GM21619 (cell line): ENCODE data around the gene PRKCZ.
"Not testable (repeated sequence)": the region's sequence is repeated elsewhere in the genome, so short reads cannot be mapped to it uniquely, and the experiment has no call there.

Source experiments
- ATAC-seq: cut with Tn5 transposase; IDR thresholded peaks from one replicate; pipeline ENCODE4 v1.9.1; 2021; ENCODE audit not compliant: unreplicated experiment

Gene PRKCZ

DNA sequence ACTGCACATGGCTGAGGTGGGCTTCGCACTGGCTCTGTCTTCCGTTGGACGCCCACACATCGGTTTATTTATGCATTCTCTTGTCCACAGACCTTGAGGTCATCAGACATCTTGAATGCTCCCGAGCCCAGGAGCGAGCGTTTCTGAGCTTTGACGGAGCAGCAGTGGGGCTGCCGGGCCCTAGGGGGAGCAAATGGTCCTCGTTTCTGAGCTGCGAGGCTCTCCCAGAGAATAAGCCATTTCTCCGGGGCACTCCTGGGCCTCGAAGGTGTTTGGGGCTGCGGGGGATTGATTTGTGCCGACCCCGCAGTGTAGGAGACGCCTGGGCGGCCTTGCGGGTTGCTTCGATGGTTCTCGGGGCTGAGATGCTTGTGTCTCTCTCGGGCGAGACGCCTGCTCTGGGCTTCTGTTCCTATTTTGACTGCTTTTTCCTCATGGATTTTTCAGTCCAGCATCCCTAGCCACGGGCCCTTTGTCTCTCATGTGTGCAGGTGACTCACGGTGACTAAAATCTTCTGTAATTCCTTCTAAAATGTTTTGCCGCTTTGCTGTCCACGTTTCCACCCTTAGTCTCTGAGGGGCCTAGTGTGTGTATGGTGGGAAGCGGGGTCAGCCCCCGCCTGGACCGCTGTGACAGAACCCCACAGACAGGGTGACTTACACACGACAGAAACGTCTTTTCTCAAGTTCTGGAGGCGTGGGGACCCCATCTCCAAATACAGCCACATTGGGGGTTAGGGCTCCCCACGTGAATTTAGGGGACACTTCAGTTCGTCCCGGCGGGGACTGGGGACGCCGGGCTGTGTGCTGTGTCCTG, 82.2 kb downstream of the PRKCZ start:
- no peak for ATAC-seq

DNA sequence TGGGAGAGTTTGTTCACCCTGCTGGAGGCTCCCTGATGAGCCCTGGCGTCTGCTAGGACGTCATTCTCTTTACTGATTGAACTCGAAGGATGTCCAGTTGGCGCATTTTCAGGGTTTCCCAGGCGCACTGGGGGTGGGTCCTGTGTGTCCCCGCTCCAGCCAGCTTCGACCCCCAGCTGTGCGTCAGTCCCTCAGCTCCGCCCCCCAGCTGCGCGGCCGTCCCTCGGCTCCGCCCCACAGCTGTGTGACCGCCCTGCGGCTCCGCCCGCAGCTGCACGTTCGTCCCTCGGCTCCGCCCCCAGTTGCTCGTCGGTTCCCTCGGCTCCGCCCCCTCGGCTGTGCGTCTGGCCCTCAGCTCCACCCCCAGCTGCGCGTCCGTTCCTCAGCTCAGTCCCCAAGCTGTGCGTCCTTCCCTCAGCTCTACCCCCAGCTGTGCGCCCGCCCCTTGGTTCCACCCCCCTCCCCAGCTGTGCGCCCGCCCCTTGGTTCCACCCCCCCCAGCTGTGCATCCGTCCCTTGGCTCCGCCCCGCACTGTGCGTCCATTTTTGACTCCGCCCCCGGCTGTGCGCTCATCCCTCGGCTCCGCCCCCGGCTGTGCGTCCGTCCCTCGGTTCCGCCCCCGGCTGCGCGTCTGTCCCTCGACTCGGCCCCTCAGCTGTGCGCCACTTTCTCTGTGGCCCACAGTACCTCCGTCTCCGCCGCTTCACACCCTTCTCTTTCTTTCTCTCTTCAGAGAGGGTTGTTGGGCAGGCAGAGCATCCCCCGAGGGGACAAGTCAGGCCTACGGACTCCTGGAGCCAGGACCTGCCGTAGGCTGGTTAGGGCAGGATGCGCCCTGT, 83.0 kb downstream of the PRKCZ start:
- ATAC-seq = peak; percentile 90

DNA sequence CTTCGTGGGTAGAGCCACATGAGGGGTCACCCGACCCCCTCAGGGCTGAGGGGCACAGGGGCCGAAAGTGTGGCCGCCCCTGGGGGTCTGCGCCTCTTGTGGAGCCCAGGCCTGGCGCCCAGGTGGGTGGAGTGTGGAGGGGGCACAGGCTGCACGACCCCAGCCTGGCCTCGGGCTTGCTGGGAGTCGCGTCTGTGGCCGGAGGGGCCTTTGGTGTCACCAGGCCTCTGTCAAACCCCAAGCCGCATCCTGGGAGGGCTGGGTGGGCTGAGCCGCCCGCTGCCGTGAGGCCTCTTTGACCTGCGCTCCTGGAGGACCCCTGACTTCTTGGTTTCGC, 83.6 kb downstream of the PRKCZ start:
- ATAC-seq = no peak

DNA sequence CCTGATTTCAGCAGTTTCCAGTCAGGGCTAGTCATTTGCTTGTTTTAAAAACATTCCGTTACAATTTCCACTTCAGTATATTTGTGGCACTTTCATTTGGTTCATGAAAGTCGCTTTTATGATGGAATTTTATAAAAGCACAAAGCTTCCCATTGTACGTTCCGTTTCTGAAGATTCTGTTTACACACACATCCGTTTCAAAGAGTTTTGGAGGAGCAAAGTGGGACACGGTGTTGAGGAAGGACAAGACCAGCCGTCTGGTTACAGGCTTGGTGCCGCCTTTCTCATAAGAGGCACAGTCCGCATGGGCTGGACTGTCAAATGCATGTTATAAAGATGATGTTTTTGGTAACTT, 84.0 kb downstream of the PRKCZ start:
- ATAC-seq = no peak

DNA sequence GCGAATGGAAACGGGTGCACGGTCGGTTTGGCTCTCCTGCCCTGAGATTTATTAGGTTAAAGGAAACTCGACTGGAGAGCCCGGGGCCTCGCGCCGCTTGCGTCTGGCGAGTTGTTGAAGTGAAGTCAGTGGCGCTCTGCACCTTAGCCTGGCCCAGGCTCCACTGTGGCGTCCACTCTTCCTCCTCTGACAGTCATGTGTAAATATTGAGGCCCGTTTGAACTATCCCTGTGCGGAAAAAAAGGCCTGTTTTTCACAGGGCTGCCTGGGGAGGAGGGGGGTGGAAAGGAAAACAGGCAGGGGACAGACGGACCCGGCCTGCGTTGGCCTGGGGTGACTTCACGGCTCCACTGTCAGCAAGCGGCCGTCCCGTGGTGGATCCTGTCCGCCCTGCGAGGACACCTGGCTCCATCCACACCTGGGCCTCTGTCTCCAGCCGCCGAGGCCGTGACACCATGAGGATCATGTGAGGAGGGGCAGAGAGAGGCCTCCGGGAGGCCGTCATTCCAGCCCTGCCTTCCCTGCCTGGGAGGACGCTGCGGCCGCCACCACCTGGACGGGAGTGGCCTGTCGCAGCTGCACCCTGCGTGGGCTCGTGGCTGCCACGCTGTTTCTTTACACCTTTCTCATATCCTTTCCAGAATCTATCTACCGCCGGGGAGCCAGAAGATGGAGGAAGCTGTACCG, 84.6 kb downstream of the PRKCZ start:
- no peak for ATAC-seq

DNA sequence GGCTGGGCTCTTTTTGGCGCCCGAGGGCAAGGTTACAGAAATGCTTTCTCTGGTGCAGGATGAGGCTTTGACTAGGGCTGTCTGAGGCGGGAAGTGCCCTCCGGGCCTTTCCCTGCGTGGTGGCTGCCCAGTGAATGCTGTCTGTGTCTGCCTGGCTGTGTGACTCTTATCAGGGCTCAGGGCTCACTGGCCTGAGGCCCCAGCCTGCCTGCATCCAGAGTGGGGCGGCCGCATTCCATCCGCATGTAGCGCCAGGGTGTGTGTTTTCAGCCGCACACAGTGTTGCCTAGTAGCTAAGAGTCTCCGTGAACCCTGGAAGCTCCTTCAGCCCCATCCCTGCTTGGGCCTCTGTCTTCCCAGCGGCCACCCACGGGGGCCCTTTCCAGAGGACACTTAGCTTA, 85.2 kb downstream of the PRKCZ start:
- ATAC-seq = no peak

DNA sequence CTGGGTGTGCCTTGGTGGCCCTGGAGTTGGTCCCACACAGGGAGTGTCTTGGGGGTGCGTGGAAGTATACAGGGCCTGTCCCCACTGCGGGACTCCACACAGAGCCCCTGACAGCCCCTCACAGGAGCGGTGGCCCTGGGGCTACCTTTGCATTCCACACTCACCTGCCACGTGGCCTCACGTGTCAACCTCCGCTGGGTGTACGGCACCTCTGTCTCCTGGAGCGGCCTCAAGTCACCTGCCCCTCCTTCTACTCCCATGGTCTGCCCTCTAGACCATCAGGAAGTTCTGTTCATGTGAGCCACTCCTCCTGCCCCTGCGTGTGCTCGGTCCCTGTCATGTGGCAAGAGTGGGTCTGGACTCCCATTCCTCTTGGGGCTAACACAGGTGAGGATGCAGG, 85.7 kb downstream of the PRKCZ start:
- ATAC-seq = no peak

DNA sequence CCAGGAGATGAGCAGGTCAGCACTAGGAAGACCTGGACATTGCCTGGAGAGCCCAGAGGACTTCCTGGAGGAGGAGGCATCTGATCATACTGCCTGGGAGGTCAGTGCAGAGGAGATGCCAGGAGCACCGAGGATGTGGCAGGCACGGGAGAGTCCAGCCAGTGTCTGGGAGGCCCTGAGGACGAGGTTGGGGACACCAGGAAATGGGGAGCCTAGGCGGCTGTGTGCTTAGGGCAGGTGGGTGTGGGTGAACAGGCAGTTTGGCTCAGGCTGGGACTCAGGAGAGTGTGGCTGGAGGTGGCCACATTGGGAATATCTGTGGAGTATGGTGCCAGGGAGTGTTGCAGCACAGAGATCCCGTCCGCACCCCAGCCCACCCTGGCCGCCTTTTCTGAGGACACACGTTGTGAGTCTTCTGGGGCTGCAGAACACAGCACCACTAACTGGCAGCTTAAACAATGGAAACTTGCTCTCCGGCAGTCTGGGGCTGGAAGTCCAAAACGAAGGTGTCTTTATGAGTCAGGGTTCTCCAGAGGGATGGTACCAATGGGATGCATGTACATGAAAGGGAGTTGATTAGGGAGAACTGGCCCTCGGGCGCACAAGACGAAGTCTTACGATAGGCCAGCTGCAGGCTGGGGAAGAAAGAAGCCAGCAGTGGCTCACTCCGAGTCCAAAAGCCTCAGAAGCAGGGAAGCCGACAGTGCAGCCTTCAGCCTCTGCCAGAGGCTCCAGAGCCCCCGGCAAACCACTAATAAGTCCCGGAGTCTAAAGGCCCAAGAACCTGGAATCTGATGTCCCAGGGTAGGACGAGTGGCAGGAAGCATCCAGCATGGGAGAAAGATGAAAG, 86.4 kb downstream of the PRKCZ start:
- no peak for ATAC-seq

DNA sequence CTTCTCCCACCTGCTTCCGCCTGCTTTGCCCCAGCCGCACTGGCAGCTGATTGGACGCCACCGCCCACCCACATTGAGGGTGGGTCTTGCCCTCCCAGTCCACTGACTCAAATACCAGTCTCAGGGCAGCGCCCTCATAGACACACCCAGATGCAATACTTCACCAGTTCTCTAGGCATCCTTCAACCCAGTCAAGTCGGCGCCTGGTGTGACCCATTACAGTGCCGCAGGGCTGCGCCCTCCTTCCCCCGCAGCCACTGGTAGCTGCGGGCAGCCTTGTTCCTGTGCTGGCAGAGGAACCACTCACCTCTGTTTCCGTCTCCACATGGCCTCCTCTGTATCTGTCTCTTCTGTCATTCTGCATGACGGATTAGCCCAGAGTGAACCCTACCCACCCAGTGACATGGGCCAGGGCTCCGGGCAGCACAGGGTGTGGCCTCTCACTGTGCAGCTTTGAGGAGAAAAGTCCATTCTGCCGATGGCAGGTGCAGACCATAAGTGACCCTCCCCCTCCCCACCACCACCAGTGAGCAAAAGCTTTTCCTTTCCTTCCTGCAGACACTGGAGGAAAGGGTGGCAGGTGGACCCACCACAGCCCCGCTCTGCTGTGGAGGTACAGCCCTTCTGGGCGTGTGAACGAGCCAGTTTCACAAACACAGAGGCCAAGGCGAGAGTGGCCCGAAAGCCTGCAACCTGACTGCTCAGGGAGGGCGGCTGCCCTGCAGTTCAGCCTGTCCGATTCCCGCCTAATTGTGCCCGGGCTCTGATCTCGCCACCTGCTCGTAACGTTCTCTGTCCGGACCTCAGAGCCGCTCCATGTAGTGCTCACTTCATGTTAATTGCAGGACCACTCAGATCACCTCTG, 87.3 kb downstream of the PRKCZ start:
- no peak for ATAC-seq

DNA sequence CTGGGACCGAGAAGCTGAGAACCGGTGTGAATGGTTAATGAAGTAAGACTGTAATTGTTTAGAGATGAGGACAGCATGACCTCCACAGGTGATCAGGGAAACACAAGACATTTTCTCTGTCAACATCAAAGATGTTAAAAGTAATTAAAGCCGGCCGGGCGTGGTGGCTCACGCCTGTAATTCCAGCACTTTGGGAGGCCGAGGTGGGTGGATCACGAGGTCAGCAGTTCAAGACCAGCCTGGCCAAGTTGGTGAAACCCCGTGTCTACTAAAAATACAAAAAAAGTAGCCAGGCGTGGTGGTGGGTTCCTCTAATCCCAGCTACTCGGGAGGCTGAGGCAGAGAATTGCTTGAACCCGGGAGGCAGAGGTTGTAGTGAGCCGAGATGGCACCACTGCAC, 88.9 kb downstream of the PRKCZ start:
- ATAC-seq = not testable (repeated sequence)

DNA sequence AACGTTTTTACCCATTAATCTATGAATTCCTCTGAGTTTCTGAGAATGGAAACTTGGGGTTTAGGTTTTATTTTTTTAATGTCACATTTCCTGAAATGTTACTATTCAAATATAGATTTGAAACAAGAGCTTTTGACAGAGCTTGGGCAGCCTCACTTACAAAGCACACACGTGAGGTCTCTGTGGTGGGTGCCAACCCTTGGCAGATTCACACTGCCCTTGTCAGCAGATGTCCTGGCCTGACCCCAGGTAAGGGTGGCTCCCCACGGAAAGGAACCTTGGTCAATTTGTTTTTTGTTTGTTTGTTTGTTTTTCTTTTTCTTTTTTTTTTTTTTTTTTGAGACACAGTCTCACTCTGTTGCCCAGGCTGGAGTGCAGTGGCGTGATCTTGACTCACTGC, 90.8 kb downstream of the PRKCZ start:
- ATAC-seq = no peak

DNA sequence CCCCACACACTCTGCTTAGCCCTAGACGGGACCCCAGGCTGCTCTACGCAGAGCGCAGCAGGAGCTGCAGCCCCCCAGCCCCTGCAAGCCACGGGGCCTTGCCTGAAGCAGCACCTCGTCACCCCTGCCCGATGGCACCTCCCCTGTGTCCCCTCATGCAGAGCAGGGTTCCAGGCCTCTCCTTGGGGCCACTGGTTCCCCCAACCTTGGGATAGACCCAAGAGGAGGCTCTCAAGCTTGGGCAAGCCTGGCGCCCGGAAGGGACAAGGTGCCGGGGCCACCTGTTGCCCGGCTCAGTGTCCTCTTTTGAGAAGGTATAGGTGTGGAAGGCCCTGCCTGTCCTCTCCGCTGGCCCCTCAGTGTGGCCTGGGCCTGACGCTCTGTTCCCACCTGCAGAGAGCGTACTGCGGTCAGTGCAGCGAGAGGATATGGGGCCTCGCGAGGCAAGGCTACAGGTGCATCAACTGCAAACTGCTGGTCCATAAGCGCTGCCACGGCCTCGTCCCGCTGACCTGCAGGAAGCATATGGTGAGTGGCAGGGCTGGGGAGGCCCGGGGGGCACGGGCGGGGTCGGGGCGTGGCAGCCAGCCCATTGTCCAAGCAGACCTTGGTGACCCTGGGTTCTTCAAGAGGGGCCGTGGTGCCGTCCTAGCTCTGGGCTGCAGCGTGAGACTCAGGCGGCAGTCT, 93.7 kb downstream of the PRKCZ start:
- ATAC-seq = no peak

DNA sequence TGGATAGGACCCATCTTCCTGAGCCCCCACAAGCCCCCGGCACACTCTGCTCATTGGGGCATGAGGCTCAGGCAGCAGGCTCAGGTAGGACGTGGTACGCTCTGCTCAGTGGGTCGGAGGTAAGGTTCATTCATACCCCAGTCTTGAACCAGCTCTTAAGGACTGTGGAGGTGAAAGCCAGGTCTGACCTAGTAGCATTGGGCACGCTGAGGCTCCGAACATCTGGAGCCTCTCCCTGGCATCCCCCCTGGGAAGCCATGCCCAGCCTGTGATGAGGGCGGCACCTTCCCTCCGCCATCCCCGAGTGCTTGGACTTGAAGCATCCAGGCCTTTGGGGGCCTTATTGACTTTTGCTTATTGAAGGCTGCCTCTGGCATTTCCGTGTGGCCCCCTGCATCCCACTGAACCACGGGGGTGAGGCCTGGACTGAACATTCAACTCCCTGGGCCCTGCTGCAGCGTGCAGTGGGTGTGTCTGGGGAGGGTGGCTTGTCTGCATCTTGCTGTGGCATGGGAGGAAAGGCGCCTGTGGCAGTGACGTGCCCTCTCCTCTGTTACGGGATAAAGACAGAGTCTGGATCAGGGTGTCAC, 94.4 kb downstream of the PRKCZ start:
- ATAC-seq = no peak

DNA sequence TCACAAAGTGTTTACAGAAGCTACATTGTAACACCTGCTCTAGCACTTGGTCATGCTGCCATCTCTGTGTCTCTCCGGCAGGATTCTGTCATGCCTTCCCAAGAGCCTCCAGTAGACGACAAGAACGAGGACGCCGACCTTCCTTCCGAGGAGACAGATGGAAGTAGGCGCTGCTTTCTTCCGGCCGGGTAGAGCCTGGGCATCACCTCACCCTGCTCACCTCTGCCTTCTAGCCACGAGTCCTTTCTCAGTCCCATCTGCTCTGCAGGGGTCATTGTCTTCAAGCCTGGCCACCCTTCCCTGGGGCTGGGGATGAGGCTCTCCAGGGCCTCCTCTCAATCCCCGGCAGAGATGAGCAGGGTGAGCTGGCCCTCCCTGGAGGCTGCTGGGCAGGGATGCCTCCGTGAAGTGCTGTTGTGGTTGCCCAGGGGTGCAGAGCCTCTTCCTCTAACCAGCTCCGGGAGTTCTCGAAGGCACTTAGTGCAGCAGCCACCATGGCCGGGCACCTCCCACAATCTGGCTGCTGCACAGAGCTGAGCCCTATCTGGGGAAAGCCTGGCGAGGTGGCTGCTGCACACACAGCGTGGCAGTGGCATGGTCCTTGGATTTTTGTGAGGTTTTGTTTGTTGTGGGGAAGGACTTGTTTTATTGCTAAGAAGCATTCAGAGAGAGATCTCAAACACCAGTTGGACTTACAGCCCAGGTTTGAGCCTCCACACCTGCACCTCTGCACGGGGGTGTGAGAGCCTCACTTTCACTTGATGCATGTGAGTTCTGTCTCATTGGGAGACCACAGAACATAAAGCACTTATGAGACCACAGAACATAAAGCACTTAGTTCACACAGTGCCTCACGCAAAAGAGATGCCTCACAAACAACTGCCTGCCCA, 96.0 kb downstream of the PRKCZ start:
- ATAC-seq = no peak

DNA sequence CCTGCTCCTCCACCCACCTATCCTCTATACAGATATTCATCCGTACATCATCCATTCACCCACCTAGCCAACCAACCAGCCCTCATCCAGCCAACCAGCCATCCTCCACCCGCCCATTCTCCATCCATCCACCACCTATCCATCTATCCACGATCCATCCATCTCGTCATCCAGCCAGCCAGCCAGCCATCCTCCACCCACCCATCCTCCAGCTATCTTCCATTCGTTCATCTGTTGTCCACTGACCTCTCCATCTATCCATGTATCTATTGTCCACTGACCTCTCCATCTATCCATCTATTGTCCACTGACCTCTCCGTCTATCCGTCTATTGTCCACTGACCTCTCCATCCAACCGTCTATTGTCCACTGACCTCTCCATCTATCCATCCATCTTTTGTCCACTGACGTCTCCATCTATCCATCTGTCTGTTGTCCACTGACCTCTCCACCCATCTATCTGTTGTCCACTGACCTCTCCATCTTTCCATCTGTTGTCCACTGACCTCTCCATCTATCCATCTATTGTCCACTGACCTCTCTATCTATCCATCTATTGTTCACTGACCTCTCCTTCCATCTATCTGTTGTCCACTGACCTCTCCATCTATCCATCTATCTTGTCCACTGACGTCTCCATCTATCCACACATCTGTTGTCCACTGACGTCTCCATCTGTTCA, 96.8 kb downstream of the PRKCZ start:
- no peak for ATAC-seq

DNA sequence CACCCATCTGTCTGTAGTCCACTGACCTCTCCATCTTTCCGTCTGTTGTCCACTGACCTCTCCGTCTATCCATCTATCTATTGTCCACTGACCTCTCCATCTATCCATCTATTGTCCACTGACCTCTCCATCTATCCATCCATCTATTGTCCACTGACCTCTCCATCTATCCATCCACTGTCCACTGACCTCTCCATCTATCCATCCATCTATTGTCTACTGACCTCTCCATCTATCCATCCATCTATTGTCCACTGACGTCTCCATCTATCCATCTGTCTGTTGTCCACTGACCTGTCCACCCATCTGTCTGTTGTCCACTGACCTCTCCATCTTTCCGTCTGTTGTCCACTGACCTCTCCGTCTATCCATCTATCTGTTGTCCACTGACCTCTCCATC, 97.7 kb downstream of the PRKCZ start:
- ATAC-seq = not testable (repeated sequence)

DNA sequence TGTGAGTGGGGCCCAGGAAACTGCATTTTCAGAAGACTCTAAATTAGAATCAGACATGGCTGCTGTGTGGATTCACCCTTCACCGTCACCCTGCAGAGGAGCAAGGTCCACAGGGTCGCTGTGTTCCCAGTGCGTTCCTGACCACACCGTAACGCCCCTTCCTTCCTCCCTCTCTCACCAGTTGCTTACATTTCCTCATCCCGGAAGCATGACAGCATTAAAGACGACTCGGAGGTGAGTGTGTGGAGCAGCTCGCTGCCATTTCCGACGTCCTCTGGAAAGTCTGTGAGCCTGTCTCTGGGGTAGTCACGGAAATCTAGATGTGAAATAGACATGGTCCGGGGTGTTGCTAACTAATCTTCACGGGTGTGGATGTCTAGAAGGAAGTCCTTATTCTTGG, 98.5 kb downstream of the PRKCZ start:
- ATAC-seq = no peak

DNA sequence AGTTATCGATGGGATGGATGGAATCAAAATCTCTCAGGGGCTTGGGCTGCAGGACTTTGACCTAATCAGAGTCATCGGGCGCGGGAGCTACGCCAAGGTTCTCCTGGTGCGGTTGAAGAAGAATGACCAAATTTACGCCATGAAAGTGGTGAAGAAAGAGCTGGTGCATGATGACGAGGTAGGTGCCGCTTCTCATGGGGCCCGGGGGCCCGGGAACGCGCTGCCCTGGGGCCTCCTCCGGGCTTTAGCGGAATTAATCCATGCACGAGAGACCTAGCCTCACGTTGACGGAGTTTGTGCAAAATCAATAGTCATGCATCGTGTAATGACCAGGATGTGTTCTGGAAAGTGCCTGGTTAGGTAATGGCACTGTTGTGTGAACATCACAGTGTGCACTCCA, 100.6 kb downstream of the PRKCZ start:
- no peak for ATAC-seq
